Activated CD4-positive, alpha-beta T cell treated with anti-CD3 and anti-CD28 coated beads for 4 hours (primary cell): ENCODE measurements around the gene EYS.
"Not testable (repeated sequence)": the region's sequence is repeated elsewhere in the genome, so short reads cannot be mapped to it uniquely, and the experiment has no call there.

Experiments
- DNase-seq, 2 donors: peaks; one replicate each; pipeline ENCODE4 v3.0.0-alpha.2; 2020

The EYS gene

DNA sequence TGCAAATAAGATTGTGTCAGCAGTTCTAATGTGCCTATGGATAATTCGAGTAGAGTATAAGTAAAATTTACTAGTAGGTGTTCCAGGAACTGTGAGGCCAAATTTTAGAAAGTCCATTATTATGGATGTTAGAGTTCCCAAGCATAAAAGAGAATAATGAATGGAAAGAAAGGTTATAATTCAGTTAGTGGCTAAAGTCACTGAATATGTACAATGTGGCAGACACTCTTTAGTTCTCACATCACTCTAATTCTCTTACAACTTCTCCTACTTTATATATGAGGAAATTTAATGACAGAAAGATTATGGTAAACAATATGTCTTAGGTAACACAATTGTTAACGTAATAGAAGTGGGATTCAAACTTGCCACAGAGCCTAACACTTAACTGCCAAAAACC lies 75.3 kb downstream of the EYS start:
- DNase-seq, result no peak

DNA sequence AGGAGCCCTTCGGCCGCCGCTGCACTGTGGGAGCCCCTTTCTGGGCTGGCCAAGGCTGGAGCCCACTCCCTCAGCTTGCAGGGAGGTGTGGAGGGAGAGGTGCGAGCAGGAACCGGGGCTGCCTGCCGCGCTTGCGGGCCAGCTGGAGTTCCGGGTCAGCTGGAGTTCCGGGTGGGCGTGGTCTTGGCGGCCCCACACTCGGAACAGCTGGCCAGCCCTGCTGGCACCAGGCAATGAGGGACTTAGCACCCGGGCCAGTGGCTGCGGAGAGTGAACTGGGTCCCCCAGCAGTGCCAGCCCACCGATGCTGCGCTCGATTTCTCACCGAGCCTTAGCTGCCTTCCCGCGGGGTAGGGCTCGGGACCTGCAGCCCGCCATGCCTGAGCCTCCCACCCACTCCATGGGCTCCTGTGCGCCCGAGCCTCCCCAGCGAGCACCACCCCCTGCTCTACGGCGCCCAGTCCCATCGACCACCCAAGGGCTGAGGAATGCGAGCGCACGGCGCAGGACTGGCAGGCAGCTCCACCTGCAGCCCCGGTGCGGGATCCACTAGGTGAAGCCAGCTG lies 79.5 kb downstream of the EYS start:
- not testable (repeated sequence) for DNase-seq

DNA sequence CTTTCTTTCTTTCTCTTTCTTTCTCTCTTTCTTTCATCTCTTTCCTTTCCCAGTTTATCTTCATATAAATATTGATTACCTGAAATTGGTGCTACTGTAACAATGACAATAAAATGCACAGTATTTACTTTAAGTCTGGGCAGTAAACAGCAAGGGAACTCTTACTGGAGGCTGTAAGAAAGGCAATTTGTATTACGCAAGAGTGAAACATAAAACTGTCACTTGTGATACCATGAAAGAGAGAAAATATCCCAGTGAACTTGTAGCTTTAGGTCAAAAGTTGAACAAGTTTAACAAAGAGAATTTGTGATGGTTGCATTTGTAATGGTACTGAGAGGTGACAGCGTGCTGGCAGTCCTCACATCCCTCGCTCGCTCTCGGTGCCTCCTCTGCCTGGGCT lies 80.0 kb downstream of the EYS start:
- DNase-seq, result no peak

DNA sequence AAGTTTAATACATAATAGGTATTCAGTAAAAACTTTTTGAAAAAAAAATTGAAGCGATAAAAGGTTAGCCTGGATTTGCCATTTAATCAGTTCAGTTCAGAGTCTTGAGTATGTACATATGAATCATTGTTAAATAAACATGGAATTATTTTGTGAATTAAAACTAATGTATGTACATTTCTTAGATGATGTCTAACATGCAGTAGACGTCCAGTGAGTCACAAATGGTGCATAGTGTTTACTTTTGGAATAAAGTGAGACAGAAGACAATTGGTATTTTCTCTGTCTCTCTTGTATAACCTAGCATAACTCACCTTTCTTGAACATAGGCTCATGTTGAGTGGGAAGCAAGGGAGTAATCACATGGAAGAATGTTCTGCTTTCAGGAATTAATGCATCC lies 83.5 kb downstream of the EYS start:
- no peak for DNase-seq

DNA sequence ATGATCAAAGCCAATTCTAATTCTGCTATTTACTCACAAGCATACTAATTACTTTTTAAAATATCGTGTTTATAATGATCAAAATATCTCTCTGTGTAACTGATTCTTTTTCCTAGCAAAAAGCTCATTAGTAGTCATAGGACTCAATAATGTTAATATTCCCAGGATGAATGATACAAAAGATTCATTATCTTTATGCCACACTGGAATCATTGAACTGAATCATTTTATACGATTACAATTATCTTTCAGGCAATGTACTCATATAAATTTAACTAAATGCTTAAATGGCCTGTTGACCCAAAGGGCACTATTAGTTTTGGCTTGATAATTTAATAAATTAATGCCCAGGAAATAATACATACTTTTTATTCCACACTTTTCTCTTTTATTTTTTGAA lies 96.3 kb downstream of the EYS start:
- DNase-seq, result no peak

DNA sequence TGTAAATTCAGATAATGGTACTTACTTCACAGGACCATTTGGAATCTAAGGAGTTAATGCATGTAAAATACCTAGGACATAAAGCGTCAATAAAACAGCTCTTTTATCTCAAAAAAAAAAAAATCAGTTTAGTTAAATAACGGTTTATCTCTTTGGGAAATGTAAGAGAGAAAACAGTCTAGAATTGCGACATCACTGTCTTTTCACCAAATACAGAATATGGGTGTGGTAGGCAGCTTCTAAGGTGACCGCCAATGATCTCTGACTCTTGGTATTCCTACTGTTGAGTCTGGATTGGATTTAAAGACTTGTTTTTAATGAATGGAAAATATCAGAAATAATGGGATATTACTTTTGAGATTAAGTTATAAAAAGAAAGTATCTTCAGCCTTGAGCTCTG lies 111.5 kb downstream of the EYS start:
- DNase-seq, result no peak

DNA sequence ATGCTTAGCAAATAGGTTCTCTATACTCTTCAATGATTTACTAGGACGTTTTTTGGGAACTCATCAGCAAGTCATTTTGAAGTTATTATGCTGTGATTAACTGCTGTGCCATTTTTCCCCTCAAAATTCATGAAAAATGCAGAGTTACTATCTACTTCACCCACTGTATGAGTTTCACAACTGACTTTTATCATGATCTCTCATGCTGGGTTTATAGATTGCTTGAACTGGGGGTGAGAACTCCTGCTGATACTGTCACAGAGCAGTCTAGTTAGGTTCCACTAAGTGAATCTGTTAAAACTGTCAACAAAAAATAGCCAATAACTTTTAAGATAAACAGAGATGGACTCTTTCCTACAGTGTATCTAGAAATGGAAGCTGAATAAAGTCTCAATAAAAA lies 136.7 kb downstream of the EYS start:
- DNase-seq, result no peak

DNA sequence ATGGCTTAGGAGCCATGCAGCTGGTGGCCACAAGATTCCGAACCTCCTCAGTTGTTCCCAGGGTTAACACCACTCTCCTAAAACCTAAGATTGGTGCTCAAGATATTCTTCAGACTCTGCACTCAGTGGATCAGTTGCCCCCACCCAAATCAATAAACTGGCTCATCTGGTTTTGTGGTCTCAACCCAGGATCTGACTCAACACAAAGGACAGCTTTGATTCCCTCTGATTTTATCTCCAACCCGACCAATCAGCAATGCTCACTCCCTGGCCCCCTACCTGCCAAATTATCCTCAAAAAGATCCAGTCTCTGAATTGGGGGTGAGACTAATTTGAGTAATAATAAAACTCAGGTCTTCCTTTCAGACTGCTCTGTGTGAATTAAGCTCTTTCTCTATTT lies 137.5 kb downstream of the EYS start:
- no peak for DNase-seq

DNA sequence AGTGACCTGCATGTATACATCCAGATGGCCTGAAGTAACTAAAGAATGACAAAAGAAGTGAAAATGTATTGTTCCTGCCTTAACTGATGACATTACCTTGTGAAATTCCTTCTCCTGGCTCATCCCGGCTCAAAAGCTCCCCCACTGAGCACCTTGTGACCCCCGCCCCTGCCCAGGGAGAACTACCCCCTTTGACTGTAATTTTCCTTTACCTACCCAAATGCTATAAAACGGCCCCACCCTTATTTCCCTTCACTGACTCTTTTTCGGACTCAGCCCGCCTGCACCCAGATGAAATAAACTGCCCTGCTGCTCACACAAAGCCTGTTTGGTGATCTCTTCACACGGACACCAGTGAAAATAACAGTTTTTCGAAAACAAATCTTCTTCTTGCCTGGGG lies 138.0 kb downstream of the EYS start:
- DNase-seq, result not testable (repeated sequence)

DNA sequence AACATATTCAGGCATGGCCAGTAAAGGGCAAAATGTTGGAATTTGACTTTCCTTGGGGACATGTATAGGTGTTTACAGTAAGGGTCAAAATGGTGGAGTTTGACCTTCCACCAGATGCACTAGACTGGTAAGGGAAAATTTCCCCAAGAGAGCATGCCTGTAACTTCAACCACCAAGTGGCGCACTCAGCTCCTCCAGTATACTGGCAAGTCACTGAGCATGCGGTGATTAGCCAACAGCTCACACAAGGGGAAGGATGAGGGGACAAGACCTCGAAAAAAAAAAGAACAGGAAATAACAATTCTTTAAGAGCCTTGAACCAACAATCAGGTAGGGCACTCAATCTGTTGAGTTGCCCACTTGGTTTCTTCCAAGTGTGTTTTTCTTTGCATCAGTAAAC lies 140.9 kb downstream of the EYS start:
- DNase-seq, result no peak

DNA sequence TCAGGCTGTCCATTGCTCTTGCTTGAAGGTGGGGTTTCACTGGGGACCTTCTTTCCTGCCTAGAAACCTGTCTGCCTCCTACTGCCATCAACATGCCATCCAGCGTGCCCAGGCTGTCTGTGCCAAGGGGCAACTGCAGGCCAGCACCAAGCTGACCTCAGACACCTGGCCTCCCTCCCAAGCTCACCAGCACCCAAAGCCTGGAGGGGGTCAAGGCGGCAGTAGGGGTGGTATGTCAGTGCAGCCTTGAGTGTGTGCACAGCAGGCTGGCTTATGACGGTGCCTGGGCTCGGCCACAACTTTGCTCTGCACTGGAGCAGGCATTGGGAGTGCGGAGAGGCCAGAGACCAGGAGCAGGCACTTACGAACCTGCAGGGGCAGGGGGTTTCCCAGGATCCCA lies 149.0 kb downstream of the EYS start:
- no peak for DNase-seq

DNA sequence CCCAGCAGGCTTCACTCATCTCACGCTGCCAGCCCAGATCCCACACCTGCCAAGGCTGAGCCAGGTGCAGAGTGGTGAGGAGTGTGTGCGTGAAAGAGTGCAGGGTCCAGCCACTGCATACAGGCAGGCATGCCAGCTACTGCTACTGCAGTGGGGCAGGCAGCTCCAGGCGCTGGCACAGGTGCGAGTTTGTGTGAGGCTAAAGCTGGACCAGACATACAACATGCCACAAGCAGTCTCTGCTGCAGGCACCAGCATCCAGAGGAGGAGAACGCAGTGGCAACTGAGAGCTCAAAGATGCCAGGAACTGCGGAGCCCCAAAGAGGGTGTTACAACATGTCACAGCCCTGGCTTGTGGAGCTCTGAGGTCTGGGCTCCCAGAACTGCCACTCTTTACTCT lies 149.8 kb downstream of the EYS start:
- DNase-seq, result no peak

DNA sequence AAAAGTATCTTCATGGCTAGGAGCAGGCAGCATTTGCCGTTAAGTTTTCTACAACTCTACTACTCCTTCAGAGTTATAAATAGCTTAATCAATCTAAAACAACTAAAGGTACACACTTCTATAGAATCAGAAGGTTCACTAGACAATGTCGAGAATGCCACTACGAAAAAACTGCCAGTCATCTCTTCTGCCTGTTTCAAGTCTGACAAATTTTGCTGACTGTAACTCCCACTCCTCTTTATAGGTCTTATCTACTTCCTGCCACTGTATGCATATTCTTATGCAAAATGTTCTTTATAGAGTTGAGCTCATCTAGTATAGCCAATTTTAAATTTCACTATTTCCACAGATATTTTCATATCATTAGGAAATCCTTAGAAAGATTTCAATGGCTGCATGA lies 160.1 kb downstream of the EYS start:
- DNase-seq, result no peak

DNA sequence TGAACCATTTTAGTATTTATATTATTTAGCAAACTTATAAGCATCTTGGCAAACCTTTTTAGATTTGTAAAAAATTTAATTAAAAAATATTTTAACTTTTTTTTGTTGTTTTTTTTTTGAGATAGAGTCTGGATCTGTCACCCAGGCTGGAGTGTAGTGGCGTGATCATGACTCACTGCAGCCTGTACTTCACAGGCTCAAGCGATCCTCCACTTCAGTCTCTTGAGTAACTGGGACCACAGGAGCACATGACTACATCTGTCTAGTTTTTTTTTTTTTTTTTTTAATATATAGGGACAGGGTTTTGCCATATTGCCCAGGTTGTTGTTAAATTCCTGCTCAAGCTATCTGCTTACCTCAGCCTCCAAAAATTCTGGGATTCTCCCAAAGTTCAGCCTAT lies 161.1 kb downstream of the EYS start:
- DNase-seq, result no peak

DNA sequence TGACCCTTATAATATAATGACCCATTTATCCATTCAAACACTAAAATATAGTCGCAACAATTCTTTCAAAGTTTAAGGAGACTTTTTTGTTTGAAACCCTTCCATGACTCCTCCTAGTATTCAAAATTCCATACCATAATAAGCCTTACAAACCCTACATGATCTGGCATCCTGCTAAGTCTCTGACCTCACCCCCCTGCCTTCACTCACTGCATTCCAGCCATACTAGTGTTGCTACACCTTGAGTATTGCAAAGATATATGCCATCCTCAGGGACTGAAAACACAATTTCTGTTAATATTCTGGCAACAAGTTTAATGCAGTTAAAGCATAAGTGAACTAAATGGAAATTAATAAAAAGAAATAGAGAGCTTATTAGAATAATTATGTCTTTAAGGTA lies 168.4 kb downstream of the EYS start:
- no peak for DNase-seq

DNA sequence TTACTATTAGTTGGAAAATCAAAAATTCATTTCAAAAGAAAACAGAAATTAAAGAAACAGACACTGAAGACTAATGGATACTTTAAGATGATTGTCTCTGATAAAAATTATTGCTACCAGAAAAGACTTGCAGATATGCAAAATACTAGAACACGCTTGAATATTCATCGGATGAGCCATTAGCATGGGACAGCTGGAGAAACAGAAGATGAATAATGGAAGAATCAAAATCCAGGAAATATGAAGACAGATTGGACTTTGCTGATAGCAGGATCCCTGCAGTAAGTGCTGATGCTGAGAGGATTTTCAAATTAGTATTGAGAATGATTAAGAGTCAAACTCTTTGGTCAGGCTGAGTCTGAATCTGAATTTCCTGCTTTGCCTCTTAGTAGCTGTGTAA lies 169.4 kb downstream of the EYS start:
- DNase-seq, result no peak

DNA sequence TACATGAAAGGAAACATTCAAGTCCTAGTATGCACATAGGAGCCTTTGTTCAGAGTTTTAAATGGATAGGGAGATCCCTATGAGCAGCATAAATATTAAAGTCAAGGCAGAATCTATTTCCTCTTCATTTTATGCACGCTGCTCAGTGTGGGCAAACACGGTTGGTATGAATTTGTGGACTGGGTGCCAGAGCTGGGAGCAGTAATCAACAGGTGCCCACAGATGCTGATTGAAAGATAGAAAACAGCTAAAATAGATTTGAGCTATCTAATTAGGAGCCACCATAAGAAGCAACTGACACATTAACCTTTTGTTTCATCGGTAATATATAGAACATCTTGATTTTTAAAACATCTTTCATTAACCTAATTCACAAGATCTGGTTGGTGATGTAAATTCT lies 175.5 kb downstream of the EYS start:
- DNase-seq, result no peak

DNA sequence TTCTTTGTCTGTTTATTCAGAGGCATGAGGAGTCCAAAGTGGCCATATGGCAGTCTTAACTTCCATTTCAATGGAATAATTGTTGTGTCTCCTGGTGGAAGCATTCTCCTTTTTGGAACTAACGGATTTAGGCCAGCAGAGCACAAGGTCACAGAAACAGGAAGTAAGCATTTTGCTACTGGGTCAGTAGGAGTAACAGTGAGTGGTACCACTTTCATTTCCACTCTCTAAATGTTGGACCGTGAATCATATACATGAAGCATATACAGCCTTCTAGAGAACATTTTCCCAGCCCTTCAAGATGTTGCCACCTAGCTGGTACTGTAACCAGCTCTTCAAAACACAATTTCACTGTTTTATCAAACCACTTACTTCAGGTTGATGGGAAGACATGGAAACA lies 182.8 kb downstream of the EYS start:
- DNase-seq, result no peak

DNA sequence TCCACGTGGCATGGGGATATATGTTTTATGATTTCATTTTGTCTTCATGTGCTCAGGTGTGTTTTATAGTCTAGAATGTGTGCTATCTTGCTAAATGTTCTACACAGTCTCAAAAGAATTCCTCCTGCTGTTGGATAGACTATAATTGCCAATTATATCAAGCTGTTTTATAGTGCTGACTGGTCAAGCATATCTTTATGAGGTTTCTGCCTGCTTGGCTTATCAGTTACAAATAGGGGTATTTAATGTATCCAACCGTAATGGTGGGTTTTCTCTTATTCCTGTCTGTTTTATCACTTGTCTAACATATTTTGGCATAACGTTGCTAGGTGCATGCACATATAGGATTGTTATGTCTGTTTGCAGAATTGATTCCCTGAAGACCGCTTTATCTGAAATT lies 201.3 kb downstream of the EYS start:
- DNase-seq, result no peak

DNA sequence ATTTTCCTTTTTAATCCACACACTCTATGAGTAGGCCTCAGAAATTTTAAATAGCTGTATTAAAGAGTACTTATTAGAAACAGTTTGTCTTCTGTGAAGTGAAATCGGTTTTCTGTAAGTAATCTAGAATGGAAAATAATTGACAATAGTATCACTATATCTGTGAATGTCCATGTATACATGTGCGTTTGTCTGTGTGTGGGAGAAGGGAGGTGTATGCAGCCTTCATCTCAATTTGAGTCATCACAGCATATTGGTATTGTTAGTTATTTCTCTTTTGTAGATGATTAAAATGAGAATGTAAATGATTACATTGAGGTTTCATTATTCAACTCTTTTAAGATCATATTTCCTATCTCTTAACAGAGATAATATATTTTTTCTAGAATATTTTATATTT lies 206.0 kb downstream of the EYS start:
- DNase-seq, result no peak

DNA sequence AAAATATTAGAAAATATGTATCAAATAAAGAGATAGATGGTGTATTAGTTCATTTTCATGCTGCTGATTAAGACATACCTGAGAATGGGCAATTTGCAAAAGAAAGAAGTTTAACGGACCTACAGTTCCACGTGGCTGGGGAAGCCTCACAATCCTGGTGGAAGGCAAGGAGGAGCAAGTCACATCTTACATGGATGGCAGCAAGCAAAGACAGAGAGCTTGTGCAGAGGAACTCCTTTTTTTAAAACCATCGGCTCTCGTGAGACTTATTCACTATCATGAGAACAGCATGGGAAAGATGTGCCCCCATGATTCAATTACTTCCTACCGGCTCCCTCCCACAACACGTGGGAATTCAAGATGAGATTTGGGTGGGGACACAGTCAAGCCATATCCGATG lies 223.4 kb downstream of the EYS start:
- not testable (repeated sequence) for DNase-seq

DNA sequence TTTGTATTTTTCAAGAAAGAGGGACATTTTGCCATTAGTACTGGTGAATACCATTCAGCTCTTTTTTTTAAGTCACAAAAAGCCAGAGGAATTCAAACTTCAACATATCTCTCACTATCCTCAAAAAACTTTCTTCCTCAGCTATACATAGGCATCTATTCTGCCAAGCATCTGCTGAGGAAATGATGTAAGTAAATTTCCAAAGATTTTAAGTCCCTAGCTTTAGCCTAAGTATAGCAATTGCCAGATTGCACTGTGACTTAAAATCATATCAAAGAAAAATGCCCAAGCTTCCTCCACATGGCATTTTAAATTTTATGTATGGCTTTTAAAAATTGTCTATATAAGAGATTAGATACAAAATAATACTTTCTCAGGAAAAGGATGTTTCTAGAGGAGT lies 237.4 kb downstream of the EYS start:
- no peak for DNase-seq

DNA sequence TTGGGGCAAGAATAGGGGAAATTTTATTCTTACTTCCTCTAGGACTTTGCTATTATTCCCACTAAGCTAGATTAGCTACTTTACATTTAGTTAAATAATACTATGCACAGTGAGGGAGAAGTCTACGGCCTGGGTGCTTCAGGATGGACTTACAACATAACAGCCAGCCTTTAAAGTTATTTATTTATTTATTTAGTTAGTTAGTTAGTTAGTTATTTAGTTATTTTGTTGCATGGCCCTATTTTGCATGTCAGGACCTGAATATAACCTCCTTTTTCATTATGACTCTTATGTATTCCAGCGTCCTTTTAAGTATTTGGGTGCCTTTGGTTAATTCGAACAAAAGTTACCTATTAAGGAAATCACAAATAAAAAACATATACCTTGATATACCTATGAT lies 238.7 kb downstream of the EYS start:
- no peak for DNase-seq

DNA sequence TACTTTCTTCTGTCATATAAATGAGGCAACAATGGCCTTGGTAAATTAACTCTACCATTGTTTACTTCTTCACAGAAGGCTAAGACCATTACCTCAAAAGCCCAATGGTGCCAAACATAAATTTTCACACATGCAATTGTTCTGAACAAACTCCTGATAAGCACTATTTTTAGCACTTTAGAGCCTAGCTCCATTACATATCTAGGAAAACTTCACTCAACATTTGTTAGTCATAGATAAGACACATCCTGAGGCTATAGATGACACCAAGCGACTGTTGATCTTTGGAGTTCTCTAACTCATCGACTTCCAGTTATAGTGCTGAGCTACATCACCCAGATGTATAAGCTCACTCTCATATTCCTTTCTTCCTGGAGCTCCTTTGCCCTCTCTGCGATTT lies 245.9 kb downstream of the EYS start:
- no peak for DNase-seq

DNA sequence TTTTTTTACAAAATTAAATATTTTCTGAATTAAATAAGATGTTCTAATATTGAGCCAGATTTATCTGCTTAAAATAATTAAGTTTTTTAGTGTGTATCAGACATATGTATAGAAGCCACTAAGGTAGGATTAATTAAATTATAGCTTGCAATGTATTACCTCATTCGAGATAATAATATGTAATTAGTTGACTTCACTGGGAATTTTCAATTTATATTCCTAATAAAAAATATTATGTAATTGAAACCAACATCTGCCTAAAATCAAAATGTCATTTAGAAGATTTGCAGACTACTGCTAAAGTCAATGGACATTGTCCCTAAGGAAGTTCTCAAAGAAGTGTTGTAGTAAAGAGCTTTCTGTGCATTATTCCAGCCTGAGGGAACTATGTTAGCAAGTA lies 254.7 kb downstream of the EYS start:
- DNase-seq, result no peak

DNA sequence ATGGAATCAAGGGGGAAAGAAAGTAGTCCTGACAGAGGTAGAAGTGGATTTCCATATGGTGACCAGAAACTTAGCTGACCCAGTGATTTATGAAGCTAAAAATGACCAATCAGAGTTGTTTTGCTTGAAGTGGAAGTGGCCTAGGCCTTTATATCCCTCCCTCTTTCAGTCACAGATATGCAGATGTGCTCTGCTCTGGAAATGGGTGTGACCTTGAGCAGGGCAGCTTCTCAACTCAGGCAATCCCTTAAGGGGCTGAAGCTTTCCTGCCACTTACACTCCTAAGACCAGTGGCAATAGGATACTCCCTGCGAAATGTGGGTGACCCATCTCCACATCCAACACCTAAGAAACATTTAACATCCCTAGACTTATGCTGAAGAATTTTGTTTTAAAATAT lies 256.6 kb downstream of the EYS start:
- DNase-seq, result no peak
